Caco-2 (cell line): ENCODE measurements around the gene ZFP36L2. TPM values are rescaled to one million over a fixed set of nuclear protein-coding genes. Genes with fewer than 3 reads are reported as not detected.

Experiments
- BruUV-seq: library from RNA; stranded (reverse); fragments of 400-500 nt; replicated peaks from 2 replicates; lab custom pipeline; 2021; lab: Mats Ljungman, UMichigan
- CTCF ChIA-PET: fragments of 300-600 bp; sonication (Branson Sonifier 250); formaldehyde crosslinking; loops from one replicate; lab custom pipeline; 2022; ENCODE audit warnings: antibody characterized with exemption; lab: Charles Lee
- POLR2A ChIA-PET: fragments of 300-600 bp; sonication (Branson Sonifier 250); formaldehyde crosslinking; loops from one replicate; lab custom pipeline; 2022; ENCODE audit warnings: antibody characterized with exemption; lab: Charles Lee
- DNase-seq, 2 experiments: peaks; one replicate each; pipeline versions ENCODE4 v3.0.0 to v3.0.0-alpha.2; 2020 to 2022
- H3K27me3 ChIP-seq: replicated peaks from 2 replicates; pipeline ENCODE4 v1.6.0; 2011; ENCODE audit warnings: low read length; ENCODE audit not compliant: control insufficient read depth, insufficient read depth
- H3K36me3 ChIP-seq: 2 replicates; pipeline ENCODE4 v1.5.1; 2011; ENCODE audit warnings: low read length; ENCODE audit not compliant: control insufficient read depth, insufficient read depth
- H3K4me1 ChIP-seq: fragments of 250-450 bp; sonication (Bioruptor Pico); 2 replicates; pipeline ENCODE4 v1.5.1; 2020; ENCODE audit warnings: mild to moderate bottlenecking
- H3K4me3 ChIP-seq: 2 replicates; pipeline ENCODE4 v1.5.1; 2011; ENCODE audit warnings: low read depth, mild to moderate bottlenecking, control low read depth, low read length
- H3K9me3 ChIP-seq: fragments of 250-450 bp; sonication (Bioruptor Pico); 2 replicates; pipeline ENCODE4 v1.5.1; 2020; ENCODE audit warnings: mild to moderate bottlenecking, moderate library complexity
- H3K27ac Mint-ChIP-seq: one replicate; pipeline ENCODE4 v1.8.0; 2022; ENCODE audit warnings: mixed read lengths; ENCODE audit not compliant: unreplicated experiment
- H3K27me3 Mint-ChIP-seq: one replicate; pipeline ENCODE4 v1.8.0; 2022; ENCODE audit warnings: mixed read lengths; ENCODE audit not compliant: insufficient read depth, unreplicated experiment
- H3K36me3 Mint-ChIP-seq: one replicate; pipeline ENCODE4 v1.8.0; 2022; ENCODE audit warnings: mild to moderate bottlenecking, mixed read lengths; ENCODE audit not compliant: insufficient read depth, unreplicated experiment
- H3K4me1 Mint-ChIP-seq: one replicate; pipeline ENCODE4 v1.8.0; 2022; ENCODE audit warnings: low read depth, mixed read lengths; ENCODE audit not compliant: unreplicated experiment
- H3K4me3 Mint-ChIP-seq: one replicate; pipeline ENCODE4 v1.8.0; 2022; ENCODE audit warnings: mild to moderate bottlenecking, moderate library complexity, mixed read lengths; ENCODE audit not compliant: unreplicated experiment
- H3K9me3 Mint-ChIP-seq: one replicate; pipeline ENCODE4 v1.8.0; 2022; ENCODE audit warnings: mixed read lengths; ENCODE audit not compliant: unreplicated experiment
- intact Hi-C: fragments of 100-400 bp; cut with micrococcal nuclease; formaldehyde crosslinking; loops from one replicate; pipeline ENCODE4 v1.10.0; 2022; ENCODE audit not compliant: unreplicated experiment
- total RNA-seq: library from RNA; stranded (reverse); gene quantifications from 2 replicates; pipeline ENCODE4 v1.2.3, GENCODE V29; 2022
- TF ChIP-seq, protein P1 (sequence below), 2 experiments: fragments of 200-600 bp in 1 of 2; IDR thresholded peaks; 1 replicate in 1 of 2; 2 replicates in 1 of 2; pipeline versions ENCODE4 v1.5.1 to v1.8.0; 2011 to 2022; ENCODE audit warnings: antibody characterized with exemption in 1 of 2, control low read depth in 1 of 2, inconsistent platforms in 1 of 2, low read depth in 1 of 2, low read length in 1 of 2, mild to moderate bottlenecking in 1 of 2, moderate library complexity in 1 of 2; ENCODE audit not compliant: insufficient read depth in 1 of 2, severe bottlenecking in 1 of 2, unreplicated experiment in 1 of 2

ZFP36L2 gene
- total RNA-seq, 1 experiment from 2014 or later = 225 TPM

GRCh38 chr2:43254331-43254730, 27.9 kb upstream of the ZFP36L2 start:
- POLR2A ChIA-PET = no interaction called here

DNA sequence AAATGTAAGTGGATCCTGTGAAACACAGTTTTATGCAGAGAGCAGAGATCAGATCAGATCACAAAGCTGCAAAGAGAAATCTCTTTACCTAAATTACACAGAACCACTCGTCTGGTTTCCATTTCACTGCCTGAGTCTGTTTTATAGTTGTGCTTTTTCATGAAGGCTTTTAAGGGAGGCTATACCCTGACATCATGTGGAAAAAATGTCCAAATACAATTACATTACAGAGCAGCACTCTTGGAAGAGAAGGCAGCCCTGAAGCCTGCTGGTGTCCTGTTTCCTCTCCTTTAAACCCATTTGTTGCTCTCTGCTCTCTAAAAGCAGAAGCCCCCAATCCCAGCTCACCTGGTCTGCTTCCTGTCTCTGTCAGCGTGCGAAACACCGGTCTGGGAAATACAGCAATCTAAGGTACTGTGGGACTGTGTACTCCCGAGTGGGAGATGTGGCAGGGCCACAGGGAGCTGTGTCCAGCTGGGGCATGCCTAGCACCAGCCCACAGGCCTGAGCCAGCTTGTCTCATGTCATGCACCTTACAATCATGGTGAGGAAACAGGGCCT, 24.8 kb upstream of the ZFP36L2 start:
- ChIA-PET POLR2A (no interaction called here), CTCF (no interaction called here)
- Histone ChIP-seq H3K4me1 (peaks cover 3% of the 10 kb centered on the region; the same call in 1 of the 2 replicates), H3K9me3 (no peaks in the 10 kb centered on the region), H3K36me3 (no peaks in the 10 kb centered on the region), H3K4me3 (no peak overlapping the region), H3K27me3 (no peaks in the 10 kb centered on the region)
- no peaks in the 10 kb centered on the region for H3K36me3 Mint-ChIP-seq
- H3K27me3 Mint-ChIP-seq = no peaks in the 10 kb centered on the region
- no TSS peak for BruUV-seq
- no peaks in the 10 kb centered on the region for H3K9me3 Mint-ChIP-seq
- no peak for DNase-seq
- intact Hi-C loops = no loop called here
- TF ChIP-seq, protein P1, sequence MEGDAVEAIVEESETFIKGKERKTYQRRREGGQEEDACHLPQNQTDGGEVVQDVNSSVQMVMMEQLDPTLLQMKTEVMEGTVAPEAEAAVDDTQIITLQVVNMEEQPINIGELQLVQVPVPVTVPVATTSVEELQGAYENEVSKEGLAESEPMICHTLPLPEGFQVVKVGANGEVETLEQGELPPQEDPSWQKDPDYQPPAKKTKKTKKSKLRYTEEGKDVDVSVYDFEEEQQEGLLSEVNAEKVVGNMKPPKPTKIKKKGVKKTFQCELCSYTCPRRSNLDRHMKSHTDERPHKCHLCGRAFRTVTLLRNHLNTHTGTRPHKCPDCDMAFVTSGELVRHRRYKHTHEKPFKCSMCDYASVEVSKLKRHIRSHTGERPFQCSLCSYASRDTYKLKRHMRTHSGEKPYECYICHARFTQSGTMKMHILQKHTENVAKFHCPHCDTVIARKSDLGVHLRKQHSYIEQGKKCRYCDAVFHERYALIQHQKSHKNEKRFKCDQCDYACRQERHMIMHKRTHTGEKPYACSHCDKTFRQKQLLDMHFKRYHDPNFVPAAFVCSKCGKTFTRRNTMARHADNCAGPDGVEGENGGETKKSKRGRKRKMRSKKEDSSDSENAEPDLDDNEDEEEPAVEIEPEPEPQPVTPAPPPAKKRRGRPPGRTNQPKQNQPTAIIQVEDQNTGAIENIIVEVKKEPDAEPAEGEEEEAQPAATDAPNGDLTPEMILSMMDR (IDR thresholded peaks at IDR 0.05; ENCODE audit: insufficient read depth in 1 of 2, low read depth in 1 of 2, low read length in 1 of 2, severe bottlenecking in 1 of 2, unreplicated experiment in 1 of 2) = no peak
- H3K4me3 Mint-ChIP-seq = no peak overlapping the region
- no peaks in the 10 kb centered on the region for H3K4me1 Mint-ChIP-seq
- H3K27ac Mint-ChIP-seq = no peak overlapping the region

More at GRCh38 chr2:43254331-43254730, 27.9 kb upstream of the ZFP36L2 start:
- Mint-ChIP-seq H3K27me3 (no peaks in the 10 kb centered on the region), H3K4me3 (no peak overlapping the region), H3K9me3 (no peaks in the 10 kb centered on the region), H3K27ac (no peak overlapping the region), H3K4me1 (no peaks in the 10 kb centered on the region), H3K36me3 (peaks cover 6% of the 10 kb centered on the region)
- Histone ChIP-seq H3K36me3 (peaks cover 1% of the 10 kb centered on the region; the same call in 1 of the 2 replicates), H3K27me3 (no peaks in the 10 kb centered on the region), H3K4me1 (peaks cover 3% of the 10 kb centered on the region; the same call in 1 of the 2 replicates), H3K4me3 (no peak overlapping the region), H3K9me3 (no peaks in the 10 kb centered on the region)
- CTCF ChIA-PET = no interaction called here
- no peak for DNase-seq
- BruUV-seq = no TSS peak
- intact Hi-C loops = no loop called here
- TF ChIP-seq, protein P1 (IDR thresholded peaks at IDR 0.05; ENCODE audit: insufficient read depth in 1 of 2, low read depth in 1 of 2, low read length in 1 of 2, severe bottlenecking in 1 of 2, unreplicated experiment in 1 of 2) = no peak

DNA sequence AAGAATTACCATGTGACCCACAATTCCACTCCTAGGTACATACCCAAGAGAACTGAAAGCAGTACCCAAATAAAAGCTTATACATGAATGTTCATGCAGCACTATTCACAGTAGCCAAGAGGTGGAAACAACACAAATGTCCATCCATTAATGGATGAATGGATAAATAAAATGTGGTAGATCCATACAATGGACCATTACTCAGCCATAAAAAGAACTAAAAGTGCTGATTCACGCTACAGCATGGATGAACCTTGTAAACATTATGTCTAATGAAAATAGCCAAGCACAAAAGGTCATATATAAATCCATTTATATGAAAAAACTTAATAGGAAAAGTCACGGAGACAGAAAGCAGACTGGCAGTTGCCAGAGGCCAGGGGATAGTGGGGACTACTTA, 23.6 kb upstream of the ZFP36L2 start:
- Mint-ChIP-seq H3K9me3 (no peaks in the 10 kb centered on the region), H3K27ac (no peak overlapping the region), H3K36me3 (no peaks in the 10 kb centered on the region), H3K27me3 (no peaks in the 10 kb centered on the region), H3K4me3 (no peak overlapping the region), H3K4me1 (peaks cover under 1% of the 10 kb centered on the region)
- ChIA-PET CTCF (no interaction called here), POLR2A (no interaction called here)
- no peak for DNase-seq
- no peaks in the 10 kb centered on the region for H3K9me3 ChIP-seq
- H3K27me3 ChIP-seq = no peaks in the 10 kb centered on the region
- H3K4me3 ChIP-seq = no peak overlapping the region
- intact Hi-C loops = no loop called here
- no TSS peak for BruUV-seq
- H3K4me1 ChIP-seq = peaks cover 3% of the 10 kb centered on the region; the same call in 1 of the 2 replicates
- TF ChIP-seq, protein P1 (IDR thresholded peaks at IDR 0.05; ENCODE audit: insufficient read depth in 1 of 2, low read depth in 1 of 2, low read length in 1 of 2, severe bottlenecking in 1 of 2, unreplicated experiment in 1 of 2) = no peak
- no peaks in the 10 kb centered on the region for H3K36me3 ChIP-seq
